NOMO-1 treated with dmso at 0.1 percent for 144 hours (cell line): ENCODE measurements around the gene GPRC5C.

ENCODE experiments used
- DNase-seq: peaks from one replicate; lab custom pipeline; 2025; ENCODE audit not compliant: unreplicated experiment; lab: John Stamatoyannopoulos, UW

The GPRC5C gene

GRCh38 chr17:74451557-74451956 is 19.7 kb downstream of the GPRC5C start:
- DNase-seq = no peak

GRCh38 chr17:74452033-74452840 is 20.3 kb downstream of the GPRC5C start:
- no peak for DNase-seq

GRCh38 chr17:74452841-74453661 is 21.2 kb downstream of the GPRC5C start:
- DNase-seq = no peak

GRCh38 chr17:74453665-74454196 is 21.8 kb downstream of the GPRC5C start:
- DNase-seq = peak; percentile 67

GRCh38 chr17:74454197-74455024 is 22.5 kb downstream of the GPRC5C start:
- peak; percentile 53 for DNase-seq

- DNase-seq = no peak
These were observed 23.2 kb downstream of the GPRC5C start for GRCh38 chr17:74455025-74455545.

- no peak for DNase-seq
These were observed 23.9 kb downstream of the GPRC5C start for GRCh38 chr17:74455821-74456220.

GRCh38 chr17:74457146-74457819 is 25.4 kb downstream of the GPRC5C start:
- peak; percentile 21 for DNase-seq

- no peak for DNase-seq
These were observed 25.9 kb downstream of the GPRC5C start for GRCh38 chr17:74457820-74458166.

GRCh38 chr17:74458835-74459234 is 26.9 kb downstream of the GPRC5C start:
- DNase-seq = no peak

- DNase-seq = no peak
These were observed 27.7 kb downstream of the GPRC5C start for GRCh38 chr17:74459622-74460021.

GRCh38 chr17:74460241-74460640 is 28.4 kb downstream of the GPRC5C start:
- no peak for DNase-seq

GRCh38 chr17:74460996-74461395 is 29.1 kb downstream of the GPRC5C start:
- DNase-seq = no peak

- DNase-seq = no peak
These were observed 29.7 kb downstream of the GPRC5C start for GRCh38 chr17:74461611-74462010.

- DNase-seq = no peak
These were observed 33.0 kb downstream of the GPRC5C start for GRCh38 chr17:74464730-74465377.

- no peak for DNase-seq
These were observed 33.7 kb downstream of the GPRC5C start for GRCh38 chr17:74465378-74466110.

GRCh38 chr17:74466111-74466827 is 34.4 kb downstream of the GPRC5C start, which contains the start of gene CD300A:
TSS of gene CD300A (plus strand) at chr17:74466634. CDS start at chr17:74466704, 70 bp downstream.
- peak; percentile 77 for DNase-seq

GRCh38 chr17:74466828-74467184 is 34.9 kb downstream of the GPRC5C start:
- DNase-seq = no peak
